KOPT-K1 (cell line): ENCODE measurements around the gene LGR5.
"Not testable (repeated sequence)": the region's sequence is repeated elsewhere in the genome, so short reads cannot be mapped to it uniquely, and the experiment has no call there.

ENCODE experiments used
- H3K27ac ChIP-seq: fragments of 200-600 bp; sonication (generic); 2 replicates; pipeline ENCODE4 v1.5.1; 2016; ENCODE audit warnings: antibody characterized with exemption, mild to moderate bottlenecking, low read depth, low read length; ENCODE audit not compliant: poor library complexity, severe bottlenecking
- H3K36me3 ChIP-seq: fragments of 200-600 bp; sonication (generic); 2 replicates; pipeline ENCODE4 v1.5.1; 2017; ENCODE audit warnings: antibody characterized with exemption, mild to moderate bottlenecking, low read length, moderate library complexity; ENCODE audit not compliant: insufficient read depth
- H3K9me3 ChIP-seq: fragments of 200-600 bp; sonication (generic); 2 replicates; pipeline ENCODE4 v1.5.1; 2017; ENCODE audit warnings: antibody characterized with exemption, low read length, mild to moderate bottlenecking; ENCODE audit not compliant: insufficient read depth, poor library complexity, severe bottlenecking

The LGR5 gene

DNA sequence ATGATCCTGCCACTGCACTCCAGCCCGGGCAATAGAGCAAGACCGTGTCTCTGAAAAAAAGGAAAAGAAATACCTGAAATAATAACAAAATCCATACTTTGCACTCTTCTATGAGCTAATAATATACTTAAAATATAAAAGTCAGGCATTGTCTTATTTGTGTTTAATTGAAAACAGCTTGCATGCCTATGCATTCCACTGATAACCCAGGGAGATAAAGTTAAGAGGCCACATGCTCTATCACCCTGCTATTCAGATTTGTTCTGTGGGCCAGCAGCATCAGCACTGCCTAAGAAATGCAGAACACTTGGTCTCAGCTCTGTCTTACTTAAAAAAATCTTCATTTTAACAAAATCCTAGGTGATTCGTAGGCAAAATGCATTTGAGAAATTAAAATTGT, 99.2 kb downstream of the LGR5 start:
- no peaks in the 10 kb centered on the region for H3K9me3 ChIP-seq

DNA sequence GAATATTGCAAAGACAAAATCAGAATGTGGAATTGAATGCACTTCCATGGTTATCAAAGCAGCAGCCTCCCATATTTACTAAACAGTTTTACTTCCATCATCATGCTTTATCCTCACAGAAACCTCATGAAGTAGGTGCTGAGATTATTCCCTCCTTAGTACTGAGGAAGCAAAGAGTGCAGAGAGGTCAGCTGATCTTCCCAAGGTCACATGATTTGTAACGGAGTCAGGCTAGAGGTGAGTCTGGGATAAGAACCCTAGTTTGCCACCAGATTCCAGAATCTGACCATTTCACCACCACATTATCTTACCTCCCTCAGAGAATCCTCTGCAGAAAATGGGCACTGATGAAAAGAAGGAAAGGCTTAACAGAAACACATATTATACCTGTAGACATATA, 102.0 kb downstream of the LGR5 start:
- no peaks in the 10 kb centered on the region for H3K36me3 ChIP-seq
- no peak overlapping the region for H3K27ac ChIP-seq
- H3K9me3 ChIP-seq: no peaks in the 10 kb centered on the region

More for the DNA sequence above, 99.2 kb downstream of the LGR5 start:
- Histone ChIP-seq H3K36me3 (no peaks in the 10 kb centered on the region), H3K27ac (no peak overlapping the region)

DNA sequence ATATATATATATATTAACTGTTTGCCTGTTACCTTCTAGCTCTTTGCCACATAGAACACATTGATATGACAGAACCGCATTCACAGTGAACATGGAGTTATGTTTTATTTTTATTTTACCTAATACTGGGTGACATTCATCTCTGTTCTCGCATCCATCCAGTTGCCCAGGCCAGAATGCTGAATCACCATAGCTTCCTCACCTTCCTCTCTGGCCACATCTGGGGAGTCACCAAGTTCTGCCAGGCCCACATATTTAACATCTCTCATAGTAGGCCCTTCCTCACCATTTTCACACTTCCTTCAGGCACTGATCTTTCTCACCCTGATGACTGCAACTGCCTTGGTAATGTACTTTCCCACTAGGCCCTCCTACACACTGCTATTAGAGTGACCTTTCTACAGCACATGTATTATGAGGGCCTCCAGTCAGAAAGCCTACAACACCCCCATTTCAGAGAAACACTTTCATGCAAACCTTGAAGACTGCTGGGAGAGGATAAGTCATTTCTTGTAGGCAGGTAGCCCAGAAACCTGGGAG, 106.8 kb downstream of the LGR5 start:
- Histone ChIP-seq H3K9me3 (no peaks in the 10 kb centered on the region), H3K27ac (no peak overlapping the region), H3K36me3 (no peaks in the 10 kb centered on the region)

DNA sequence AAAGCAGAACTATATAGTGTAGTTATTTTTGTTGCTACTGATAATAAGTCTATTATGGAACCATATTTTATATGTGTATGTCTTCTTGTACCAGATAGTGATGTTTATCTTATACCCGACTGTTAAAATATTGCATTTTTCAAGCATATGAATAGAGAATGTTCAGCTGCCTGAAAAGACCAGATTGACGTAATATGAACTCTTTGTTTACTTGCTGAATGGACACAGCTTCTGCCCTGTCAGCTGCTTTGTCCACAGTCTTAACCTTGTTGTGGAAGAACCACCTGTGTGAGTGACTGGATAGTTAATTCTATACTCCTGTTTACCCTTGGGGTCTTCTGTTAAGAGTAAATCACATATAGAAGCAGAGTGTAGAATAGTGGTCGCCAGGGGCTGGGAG, 109.3 kb downstream of the LGR5 start:
- Histone ChIP-seq H3K9me3 (no peaks in the 10 kb centered on the region), H3K36me3 (no peaks in the 10 kb centered on the region), H3K27ac (no peak overlapping the region)

DNA sequence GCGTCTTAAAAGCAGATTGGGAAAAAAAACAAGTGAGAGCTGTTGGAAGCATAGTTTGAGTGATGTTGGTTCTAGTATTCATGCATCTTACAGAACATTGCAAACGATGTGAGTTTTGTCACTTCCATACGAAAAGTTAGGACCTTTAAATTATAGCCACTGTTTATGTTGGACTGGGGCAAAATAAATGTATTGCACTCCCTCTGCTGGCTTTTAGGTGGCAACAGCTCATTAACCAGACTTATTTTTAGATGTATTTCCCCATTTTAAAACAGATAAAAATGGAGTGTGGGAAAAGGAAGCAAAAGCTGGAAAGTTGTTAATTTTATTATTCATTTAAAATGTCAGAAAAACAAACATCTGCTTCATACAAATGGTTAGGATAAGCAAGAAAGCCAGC, 111.9 kb downstream of the LGR5 start:
- Histone ChIP-seq H3K27ac (no peak overlapping the region), H3K9me3 (no peaks in the 10 kb centered on the region), H3K36me3 (no peaks in the 10 kb centered on the region)

DNA sequence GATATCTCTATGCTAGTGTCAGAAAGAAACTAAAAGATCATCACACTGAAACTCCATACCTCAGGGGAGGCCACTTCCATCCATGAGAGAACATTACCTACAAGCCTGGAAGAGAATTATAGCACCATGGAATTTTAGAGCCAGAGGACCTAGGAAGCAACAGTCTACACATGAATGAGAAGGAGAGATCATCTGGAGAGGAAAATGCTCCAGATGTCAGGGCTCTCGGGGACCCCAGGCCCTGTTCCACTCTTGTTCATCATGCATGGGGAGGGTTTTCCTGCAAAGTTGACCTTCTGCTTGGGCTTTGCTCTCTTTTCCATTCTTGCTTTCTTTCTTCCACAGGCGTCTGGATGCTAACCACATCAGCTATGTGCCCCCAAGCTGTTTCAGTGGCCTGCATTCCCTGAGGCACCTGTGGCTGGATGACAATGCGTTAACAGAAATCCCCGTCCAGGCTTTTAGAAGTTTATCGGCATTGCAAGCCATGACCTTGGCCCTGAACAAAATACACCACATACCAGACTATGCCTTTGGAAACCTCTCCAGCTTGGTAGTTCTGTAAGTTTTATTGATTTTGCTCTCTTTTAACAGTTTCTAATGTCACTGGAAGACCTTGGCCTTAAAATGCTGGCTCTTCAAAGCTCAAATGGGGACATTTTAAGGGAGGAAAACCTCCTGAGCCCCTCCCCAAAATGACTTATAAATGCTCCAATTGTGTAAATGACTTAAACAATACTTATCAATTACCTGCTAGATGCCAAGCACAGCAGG, 113.3 kb downstream of the LGR5 start:
- Histone ChIP-seq H3K27ac (no peak overlapping the region), H3K36me3 (no peaks in the 10 kb centered on the region), H3K9me3 (no peaks in the 10 kb centered on the region)

DNA sequence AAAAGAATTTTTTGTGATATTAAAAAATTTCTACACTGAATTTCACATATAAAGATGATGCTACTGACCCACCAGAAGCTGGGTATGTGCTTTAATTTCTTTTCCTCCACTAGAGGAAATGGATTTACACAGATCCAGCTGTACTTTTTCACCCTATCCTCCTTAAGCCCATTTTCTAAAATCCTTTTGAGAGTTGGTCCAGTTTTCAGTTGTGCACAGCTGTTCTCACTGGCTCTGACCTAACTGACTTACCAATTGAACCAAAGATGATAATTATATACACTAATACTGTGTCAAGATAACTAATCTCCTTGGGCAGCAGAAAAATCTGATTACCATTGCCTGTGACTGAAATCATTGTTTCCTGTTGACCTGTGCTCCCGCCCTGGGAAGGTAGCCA, 115.6 kb downstream of the LGR5 start:
- no peaks in the 10 kb centered on the region for H3K36me3 ChIP-seq
- H3K27ac ChIP-seq: no peak overlapping the region
- no peaks in the 10 kb centered on the region for H3K9me3 ChIP-seq

DNA sequence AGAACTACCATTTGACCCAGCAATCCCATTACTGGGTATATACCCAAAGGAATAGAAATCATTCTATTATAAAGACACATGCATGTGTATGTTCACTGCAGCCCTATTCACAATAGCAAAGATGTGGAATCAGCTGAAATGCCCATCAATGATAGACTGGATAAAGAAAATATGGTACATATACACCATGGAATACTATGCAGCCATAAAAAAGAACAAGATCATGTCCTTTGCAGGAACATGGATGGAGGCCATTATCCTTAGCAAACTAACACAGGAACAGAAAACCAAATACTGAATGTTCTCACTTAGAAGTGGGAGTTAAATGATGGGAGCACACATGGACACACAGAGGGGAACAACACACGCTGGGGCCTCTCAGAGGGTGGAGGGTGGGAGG, 116.2 kb downstream of the LGR5 start:
- H3K9me3 ChIP-seq, H3K36me3 ChIP-seq, H3K27ac ChIP-seq: not testable (repeated sequence)

DNA sequence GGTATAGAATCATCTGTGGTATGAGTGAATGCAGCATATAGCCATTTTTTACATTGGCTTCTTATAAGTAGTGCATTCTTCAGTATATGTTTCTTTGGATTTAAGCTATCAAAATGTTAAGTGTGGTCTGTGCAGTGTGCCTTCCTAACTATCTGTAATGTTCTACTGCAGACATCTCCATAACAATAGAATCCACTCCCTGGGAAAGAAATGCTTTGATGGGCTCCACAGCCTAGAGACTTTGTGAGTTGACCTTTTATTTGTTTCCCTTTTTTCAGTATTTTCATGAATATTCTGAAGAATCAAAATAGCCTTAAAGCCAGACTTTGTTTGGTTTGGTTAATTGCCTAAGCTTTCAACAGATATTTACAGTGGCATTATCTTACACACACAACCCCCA, 116.8 kb downstream of the LGR5 start:
- H3K9me3 ChIP-seq: no peaks in the 10 kb centered on the region
- no peaks in the 10 kb centered on the region for H3K36me3 ChIP-seq
- no peak overlapping the region for H3K27ac ChIP-seq

DNA sequence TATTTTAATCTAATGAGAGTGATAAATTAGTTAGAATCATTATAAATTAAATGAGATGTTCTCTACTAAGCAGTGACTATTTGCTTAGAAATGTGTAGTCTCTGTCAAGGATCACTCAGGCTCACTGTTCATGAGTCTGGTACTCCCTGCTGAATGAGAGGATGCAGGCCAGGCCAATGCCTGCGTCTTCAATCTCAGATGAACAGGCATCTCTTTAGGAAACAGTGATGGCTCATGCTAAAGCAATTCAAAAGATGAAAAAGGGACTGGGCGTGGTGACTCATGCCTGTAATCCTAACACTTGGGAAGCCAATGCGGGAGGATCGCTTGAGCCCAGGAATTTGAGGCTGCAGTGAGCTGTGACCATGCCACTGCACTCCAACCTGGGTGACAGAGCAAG, 117.3 kb downstream of the LGR5 start:
- Histone ChIP-seq H3K27ac (no peak overlapping the region), H3K9me3 (no peaks in the 10 kb centered on the region), H3K36me3 (no peaks in the 10 kb centered on the region)

DNA sequence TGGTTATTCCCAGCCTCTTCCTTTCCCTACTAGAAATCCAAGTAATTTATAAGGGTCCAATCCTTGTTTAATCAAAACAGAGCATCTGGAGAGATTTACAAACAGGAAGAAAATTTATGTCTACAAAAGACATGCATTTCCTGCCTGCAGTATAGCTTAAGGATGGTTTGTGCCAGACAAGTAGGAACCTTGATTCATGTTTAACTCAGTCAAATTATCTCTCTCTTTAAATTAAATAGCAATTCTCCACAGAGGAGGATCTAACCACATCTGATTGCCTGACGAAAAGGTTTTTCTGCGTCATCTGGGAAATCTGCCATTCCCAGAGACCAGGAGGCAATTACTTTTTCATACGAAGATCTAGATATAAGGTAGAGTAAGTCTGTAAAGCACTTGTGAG, 118.8 kb downstream of the LGR5 start:
- H3K36me3 ChIP-seq: no peaks in the 10 kb centered on the region
- no peaks in the 10 kb centered on the region for H3K9me3 ChIP-seq
- no peak overlapping the region for H3K27ac ChIP-seq

DNA sequence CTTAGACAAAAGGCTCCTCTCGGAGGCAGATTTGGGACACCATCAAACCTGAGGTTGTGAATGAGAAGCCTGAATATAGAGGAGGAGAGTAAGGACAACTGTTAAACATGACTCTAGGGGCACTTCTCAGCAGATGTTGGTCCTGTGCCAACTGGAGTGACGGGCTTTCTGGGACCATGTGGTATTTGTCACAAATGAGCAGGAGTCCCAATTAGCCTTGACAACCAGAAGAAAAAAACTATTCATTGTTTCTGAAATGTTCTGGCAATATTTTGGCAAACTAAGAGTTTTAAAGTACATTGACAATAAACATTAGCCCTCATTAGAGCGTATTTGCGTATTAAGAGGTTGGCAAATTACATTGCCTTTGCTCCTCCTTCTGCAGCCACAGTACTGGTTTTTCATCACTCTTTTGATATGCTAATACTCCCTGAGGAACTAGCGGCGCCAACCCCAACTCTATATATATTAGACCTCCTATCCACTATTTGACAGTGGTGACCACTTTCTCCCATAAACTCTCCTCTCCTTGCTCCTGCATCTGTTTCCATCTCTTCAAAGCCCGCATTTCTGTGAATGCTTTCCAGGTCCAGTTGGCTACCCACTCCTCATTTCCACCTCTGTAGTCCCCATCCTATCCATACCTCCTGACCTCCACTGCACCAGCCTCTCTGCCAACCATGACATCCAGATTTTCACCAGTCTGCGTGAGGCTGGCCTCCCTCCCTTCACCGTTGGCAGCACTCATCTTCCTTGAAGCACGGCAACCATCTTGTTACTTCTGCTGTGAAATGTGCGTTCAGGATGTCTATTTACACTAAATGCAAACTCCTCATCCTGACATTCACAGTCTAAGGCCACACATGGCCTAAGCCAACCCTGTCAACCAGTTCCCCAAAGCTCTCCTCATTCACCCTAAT, 123.3 kb downstream of the LGR5 start:
- Histone ChIP-seq H3K27ac (no peak overlapping the region), H3K36me3 (no peaks in the 10 kb centered on the region), H3K9me3 (no peaks in the 10 kb centered on the region)

DNA sequence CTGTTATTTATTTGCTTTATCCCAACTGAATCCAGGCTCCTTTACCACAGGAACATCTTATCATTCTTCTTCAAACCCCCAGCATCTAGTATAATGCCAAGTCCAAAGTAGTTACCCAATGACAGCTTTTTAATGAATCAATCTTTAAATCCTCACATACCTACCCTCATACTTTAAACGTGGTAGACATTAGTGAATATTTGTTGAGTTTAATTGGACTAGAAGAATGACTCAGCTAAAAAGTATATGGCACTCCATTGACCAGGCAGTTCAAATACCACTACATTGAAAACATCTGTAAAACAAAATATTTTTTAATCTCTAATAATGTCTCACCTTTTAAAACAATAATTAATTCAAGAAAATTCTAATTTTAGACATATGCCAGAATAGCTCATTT, 125.9 kb downstream of the LGR5 start:
- Histone ChIP-seq H3K36me3 (no peaks in the 10 kb centered on the region), H3K27ac (no peak overlapping the region), H3K9me3 (no peaks in the 10 kb centered on the region)

DNA sequence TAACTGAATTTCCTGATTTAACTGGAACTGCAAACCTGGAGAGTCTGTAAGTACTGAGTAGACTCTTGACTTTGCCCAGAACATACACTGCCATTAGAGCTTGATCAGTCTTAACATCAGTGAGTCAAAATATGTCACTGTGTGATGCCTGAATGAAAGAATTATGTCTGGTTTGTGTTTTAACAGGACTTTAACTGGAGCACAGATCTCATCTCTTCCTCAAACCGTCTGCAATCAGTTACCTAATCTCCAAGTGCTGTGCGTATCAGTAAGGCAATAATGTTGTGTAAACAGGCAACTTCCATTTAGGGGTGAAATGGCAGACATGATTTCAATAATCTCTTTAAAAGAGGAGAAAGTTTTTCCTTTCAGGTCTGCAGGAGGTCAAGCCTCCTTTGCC, 127.1 kb downstream of the LGR5 start:
- Histone ChIP-seq H3K36me3 (no peaks in the 10 kb centered on the region), H3K9me3 (no peaks in the 10 kb centered on the region), H3K27ac (no peak overlapping the region)

DNA sequence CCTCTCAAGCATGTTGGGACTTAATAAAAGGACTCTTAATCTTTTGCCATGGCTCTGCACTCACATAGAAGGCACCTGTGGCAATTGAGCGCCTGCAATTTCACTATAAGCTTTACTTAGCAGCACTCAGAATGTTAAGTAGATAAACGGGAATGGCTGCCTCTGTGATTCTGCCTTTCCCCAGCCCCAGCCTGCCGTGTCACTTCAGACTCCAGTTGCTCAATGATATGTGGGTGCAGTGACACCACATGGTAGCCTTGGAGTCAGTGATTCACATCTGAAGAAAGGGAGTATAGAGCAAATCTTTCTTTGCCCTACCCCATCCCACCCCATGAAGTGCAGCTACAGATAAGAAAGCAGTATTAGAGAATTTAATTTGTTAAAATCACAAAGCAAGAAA, 127.9 kb downstream of the LGR5 start:
- Histone ChIP-seq H3K27ac (no peak overlapping the region), H3K9me3 (no peaks in the 10 kb centered on the region), H3K36me3 (no peaks in the 10 kb centered on the region)
